Activated CD8-positive, alpha-beta memory T cell treated with anti-CD3 and anti-CD28 coated beads, Interleukin-2, amount 50 U/mL, for 24 hours (primary cell): Measurements from ENCODE around the gene TEK.

Experiments used
- DNase-seq: peaks from one replicate; pipeline ENCODE4 v3.0.0-alpha.2; 2020; ENCODE audit errors: extremely low read depth

The TEK gene

GRCh38 chr9:27124151-27124550 is 15.1 kb downstream of the TEK start:
- no peak for DNase-seq

GRCh38 chr9:27125030-27125429 is 16.0 kb downstream of the TEK start:
- DNase-seq = no peak

DNA sequence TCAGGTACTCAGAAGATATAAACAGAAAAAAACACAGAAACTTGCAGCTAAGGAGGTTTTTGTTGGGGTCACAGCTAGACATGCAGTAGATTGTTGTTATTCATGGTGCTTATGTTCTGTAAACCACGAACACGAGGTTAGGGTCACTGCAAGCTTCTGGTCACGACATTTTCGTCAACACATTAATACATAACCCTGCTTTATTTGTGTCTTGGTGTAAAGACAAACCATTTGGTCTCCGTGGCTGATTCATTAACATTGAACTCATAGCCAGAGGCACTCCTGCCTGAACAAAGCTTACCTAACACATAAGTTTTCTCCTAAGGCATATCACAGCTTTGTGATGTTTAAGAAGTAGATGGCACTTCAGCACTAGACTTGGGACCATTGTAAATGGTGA is 16.9 kb downstream of the TEK start:
- no peak for DNase-seq

- no peak for DNase-seq
Observed at GRCh38 chr9:27126670-27127069, 17.6 kb downstream of the TEK start.

DNA sequence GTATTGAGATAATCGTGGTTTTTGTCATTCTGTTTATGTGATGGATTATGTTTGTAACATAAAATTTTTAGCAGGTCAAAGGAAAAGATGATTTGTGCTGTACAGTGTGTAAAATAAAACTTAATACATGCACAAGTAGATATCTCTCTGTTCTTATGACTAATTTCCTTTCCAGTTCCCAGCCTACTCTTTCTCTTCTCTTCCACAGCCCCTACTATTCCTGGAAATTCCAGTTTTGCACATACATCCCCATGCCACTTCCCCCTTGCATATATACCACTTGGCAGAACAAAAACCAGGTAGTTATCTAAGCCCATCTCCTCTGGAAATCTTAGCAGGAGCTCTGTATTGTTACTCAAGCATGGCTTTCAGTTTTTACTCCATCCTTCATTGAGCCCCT is 20.2 kb downstream of the TEK start:
- no peak for DNase-seq

GRCh38 chr9:27131731-27132130 is 22.7 kb downstream of the TEK start:
- DNase-seq = no peak

DNA sequence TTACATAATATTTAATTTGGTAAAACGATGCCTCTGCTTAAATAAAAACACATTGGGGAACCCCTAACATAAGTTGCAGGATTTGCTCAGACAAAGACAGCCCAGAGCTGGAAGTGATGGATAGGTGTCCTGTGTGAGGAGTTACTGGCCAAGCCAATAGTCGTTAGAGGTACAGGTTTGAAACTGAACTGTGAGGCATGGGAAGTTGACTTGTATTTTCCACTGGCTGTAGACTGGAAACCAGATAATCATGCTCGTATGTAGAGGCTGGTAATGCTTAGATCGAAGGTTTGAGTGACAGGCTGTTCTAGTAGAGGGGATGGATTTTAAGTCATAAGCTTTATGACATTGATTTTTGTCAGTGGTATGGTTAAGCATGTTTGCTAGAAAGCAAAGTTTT is 24.8 kb downstream of the TEK start:
- DNase-seq = no peak

DNA sequence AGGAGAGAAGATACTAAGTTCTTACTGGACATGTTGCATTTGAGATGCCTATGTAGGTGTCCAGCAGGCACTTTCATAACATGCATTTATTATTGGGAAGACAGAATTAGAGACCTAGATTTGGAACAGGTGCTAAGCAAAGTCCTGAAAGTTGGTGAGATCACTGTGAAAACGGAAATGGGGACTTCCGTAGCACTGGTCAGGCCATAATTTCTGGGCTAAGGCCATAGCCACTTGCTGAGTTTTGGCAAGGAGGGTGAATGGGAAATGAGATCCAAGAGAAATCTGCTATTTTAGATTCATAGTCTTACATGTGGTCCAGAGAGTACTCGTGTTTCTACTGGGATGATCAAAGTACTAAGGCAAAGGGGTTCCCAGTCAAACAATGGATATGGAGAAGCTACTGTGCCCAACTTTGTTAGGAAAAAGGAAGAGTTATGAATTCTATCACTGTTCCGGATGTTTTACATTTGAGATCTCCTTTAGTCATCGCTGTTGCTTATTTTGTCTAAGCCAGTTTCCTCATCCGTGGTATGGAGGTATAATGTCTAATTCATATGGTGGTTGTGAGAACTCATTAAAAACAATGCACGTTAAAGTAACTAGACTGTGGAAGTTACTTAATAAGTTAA is 33.4 kb downstream of the TEK start:
- no peak for DNase-seq

- no peak for DNase-seq
Observed at GRCh38 chr9:27145143-27145542, 36.1 kb downstream of the TEK start.

DNA sequence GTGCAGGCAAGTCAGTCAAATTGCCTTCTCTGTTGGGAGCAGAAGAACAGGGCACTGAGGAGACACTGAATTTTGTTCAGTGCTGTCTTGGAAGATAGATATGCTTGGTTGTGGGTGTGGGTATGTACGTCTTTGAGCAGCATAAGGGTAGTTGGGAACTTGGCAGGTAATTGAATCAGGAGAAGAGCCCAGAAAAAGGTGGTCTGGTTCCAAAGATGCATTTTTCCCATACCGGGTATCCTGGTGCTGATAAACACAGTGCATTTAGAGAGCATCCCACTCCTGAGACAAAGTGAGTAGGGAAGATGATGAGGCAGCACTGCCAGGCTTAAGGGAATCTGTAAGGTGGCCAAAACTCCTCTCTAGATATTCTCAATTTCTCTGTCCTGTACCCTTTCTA is 40.6 kb downstream of the TEK start:
- DNase-seq = no peak

GRCh38 chr9:27150746-27151406 is 41.9 kb downstream of the TEK start:
- DNase-seq = no peak

- no peak for DNase-seq
Observed at GRCh38 chr9:27151693-27152404, 42.8 kb downstream of the TEK start.

DNA sequence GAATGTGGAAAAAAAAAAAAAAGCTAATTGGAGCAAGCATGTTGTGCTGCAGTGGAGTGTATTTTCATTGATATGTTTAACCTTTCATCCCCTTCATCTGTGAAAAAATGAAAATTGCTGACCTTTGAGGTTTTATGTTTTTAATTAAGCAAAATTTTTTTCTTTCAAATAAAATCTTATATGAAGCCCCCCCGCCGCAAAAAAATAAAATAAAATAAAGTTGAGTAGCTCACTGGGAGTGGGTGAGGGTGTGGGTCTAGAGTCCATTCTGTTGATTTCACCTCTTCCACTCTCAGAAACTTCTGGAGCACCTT is 43.3 kb downstream of the TEK start:
- no peak for DNase-seq

DNA sequence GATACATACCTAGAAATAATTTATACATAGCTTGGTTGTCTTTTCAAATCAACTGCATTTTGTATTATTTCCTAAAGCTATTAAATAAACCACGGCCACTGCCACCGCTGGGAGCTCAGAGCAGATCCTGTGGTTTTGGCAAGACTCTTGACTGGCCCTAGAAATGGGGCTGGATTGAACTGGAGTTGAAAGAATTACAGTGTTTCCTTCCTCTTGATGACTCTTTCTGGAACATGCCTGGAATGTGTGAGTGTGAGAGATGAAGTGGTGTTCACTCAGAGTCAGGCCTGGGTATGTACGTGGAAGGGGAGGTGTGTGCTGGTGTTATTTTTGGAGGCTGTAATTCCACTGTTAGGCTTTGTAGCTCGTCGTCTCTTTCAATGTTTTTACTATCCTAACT is 45.9 kb downstream of the TEK start:
- no peak for DNase-seq

DNA sequence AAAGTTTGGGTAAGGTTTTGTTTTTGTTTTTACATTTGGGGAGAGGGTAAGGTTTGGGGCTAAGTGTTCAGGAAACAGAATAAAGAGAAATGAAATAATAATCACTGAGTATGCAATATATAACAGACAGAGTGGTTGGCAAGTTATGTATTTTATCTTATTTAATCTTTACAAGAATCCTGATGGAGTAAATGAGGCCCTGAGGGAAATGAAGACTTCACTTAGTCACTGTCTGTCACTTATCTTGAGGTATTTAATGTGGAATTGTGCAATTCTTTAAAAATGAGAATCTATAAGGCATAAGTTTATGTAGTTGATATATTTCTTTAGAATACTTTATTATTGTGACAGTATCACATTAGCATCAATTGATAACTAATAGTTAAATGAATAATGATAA is 48.1 kb downstream of the TEK start:
- DNase-seq = no peak

GRCh38 chr9:27157736-27158135 is 48.7 kb downstream of the TEK start:
- no peak for DNase-seq

GRCh38 chr9:27160636-27161035 is 51.6 kb downstream of the TEK start:
- DNase-seq = no peak

GRCh38 chr9:27162045-27162444 is 53.0 kb downstream of the TEK start:
- DNase-seq = no peak

GRCh38 chr9:27165068-27165467 is 56.0 kb downstream of the TEK start:
- no peak for DNase-seq

DNA sequence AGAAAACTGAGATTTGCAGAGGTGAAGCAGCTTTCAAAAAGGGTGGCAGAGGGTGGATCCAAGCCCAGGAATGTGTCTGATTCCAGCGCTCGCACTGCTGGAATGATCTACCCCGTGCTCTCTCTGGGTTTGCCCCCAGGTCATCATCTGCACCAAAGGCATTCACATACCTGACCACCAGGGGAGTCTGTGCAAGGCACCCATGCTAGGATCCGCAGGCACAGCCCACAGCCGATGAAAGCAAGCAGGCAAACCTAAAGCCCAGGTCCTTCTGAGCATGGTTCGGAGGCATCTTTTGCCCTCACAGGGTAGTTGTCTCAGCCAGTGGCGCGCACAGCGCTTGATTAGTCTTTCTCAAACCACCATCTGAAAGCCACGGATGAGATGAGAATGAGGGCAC is 56.6 kb downstream of the TEK start:
- DNase-seq = no peak

DNA sequence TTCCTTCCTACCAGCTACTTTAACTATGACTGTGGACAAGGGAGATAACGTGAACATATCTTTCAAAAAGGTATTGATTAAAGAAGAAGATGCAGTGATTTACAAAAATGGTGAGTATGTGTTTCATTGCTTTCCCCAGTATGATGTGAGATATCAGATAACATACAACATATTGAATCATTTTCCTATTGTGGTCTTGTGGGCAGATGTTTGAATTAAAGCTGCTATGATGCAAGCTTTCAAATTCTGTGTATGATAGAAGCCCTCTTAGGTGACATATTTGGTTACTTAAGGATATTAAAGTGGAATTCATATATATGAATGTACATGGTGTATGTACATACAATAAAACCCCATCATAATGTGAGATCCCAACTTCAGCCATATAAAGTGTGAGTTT is 59.5 kb downstream of the TEK start:
- DNase-seq = no peak

DNA sequence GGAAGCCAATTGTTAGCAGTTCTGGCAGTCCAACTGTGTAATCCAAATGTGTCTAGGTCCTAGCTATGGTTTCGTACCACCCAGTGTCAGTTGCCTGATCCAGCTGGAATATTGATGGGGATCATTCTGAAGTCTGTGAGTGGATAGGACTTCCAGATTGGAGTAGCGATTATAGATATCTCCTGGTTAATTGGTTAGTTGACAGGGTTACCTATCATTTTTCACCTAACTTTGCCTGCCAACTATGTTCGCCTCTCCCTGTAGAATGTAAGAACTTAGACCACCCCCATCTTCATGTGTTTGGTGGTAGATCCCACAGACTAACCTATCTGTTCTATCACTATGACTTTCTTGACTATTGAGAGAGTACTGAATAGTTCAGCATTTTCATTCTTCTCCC is 59.9 kb downstream of the TEK start:
- no peak for DNase-seq

DNA sequence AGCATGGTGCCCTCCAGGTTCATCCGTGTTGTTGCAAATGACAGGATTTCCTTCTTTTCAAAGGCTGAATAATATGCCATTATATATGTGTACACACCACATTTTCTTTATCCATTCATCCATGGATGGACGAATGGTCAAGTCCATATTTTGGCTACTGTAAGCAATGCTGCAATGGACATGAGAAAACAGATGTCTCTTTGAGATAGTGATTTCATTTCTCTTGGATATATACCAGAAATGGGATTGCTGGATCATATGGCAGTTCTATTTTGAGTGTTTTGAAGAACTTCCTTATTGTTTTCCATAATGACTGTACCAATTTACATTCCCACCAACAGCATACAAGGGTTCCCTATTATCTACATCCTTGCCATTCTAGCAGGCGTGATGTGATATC is 67.9 kb downstream of the TEK start:
- no peak for DNase-seq
